NB4 (cell line): ENCODE measurements around the gene RPS6KA2.

ENCODE experiments used
- MYC ChIP-seq: IDR thresholded peaks from 2 replicates; pipeline ENCODE4 v1.6.1; 2011; ENCODE audit warnings: low read depth, low read length
- POLR2A ChIP-seq: IDR thresholded peaks from 2 replicates; pipeline ENCODE4 v1.6.1; 2011; ENCODE audit warnings: mild to moderate bottlenecking; ENCODE audit not compliant: insufficient read length; ENCODE audit errors: extremely low read depth
- TF ChIP-seq, protein P1 (sequence below): IDR thresholded peaks from one replicate; pipeline ENCODE4 v1.5.1; 2012; ENCODE audit warnings: low read depth, low read length
- TF ChIP-seq, protein P2 (sequence below): IDR thresholded peaks from 2 replicates; pipeline ENCODE4 v1.6.1; 2011; ENCODE audit warnings: low read depth, low read length

DNA sequence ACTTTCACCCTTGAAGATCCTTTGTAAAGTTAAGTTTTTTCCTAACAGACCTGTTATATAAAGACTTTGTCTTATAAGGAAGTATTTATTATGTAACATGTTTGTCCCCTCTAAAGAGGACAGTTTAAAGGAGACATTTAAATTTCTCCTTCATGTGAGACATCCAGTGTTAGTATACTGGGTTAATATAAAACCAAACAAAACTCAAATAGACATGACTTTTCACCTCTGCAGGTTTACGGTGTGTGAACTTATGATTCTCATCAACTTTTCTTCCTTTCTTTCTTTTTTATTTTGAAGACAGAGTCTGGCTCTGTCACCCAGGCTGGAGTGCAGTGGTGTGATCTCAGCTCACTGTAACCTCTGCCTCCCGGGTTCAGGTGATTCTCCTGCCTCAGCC, 226.9 kb downstream of the RPS6KA2 start:
- TF ChIP-seq, protein P1, sequence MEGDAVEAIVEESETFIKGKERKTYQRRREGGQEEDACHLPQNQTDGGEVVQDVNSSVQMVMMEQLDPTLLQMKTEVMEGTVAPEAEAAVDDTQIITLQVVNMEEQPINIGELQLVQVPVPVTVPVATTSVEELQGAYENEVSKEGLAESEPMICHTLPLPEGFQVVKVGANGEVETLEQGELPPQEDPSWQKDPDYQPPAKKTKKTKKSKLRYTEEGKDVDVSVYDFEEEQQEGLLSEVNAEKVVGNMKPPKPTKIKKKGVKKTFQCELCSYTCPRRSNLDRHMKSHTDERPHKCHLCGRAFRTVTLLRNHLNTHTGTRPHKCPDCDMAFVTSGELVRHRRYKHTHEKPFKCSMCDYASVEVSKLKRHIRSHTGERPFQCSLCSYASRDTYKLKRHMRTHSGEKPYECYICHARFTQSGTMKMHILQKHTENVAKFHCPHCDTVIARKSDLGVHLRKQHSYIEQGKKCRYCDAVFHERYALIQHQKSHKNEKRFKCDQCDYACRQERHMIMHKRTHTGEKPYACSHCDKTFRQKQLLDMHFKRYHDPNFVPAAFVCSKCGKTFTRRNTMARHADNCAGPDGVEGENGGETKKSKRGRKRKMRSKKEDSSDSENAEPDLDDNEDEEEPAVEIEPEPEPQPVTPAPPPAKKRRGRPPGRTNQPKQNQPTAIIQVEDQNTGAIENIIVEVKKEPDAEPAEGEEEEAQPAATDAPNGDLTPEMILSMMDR, result no peak
- TF ChIP-seq POLR2A (no peak), MYC (no peak)
- TF ChIP-seq, protein P2, sequence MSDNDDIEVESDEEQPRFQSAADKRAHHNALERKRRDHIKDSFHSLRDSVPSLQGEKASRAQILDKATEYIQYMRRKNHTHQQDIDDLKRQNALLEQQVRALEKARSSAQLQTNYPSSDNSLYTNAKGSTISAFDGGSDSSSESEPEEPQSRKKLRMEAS, result no peak
